ENCODE measurements around the gene TMEM231.
"Not testable (repeated sequence)": the region's sequence is repeated elsewhere in the genome, so short reads cannot be mapped to it uniquely, and the experiment has no call there.

- not testable (repeated sequence) for TF ChIP-seq POLR2A, POLR2AphosphoS5 (IDR thresholded peaks at IDR 0.05; ENCODE audit: low read depth, low read length)
Observed at GRCh38 chr16:75545879-75546278, 10.2 kb downstream of the TMEM231 start.
